Peyer's patch (tissue), 4 donors: Measurements from ENCODE around the gene CCL16.

ENCODE experiments used
- CTCF ChIP-seq, 6 experiments: fragments of 450-650 bp in 4 of 6; fragments of 200-600 bp in 2 of 6; sonication (generic) in 1 of 6; IDR thresholded peaks; one replicate each; pipeline ENCODE4 v1.5.1; 2017 to 2019; ENCODE audit warnings: antibody characterized with exemption in 6 of 6, mild to moderate bottlenecking in 3 of 6, moderate library complexity in 1 of 6
- POLR2A ChIP-seq, 2 donors: fragments of 450-650 bp; IDR thresholded peaks; one replicate each; pipeline ENCODE4 v1.5.1; 2017; ENCODE audit warnings: antibody characterized with exemption in 2 of 2, mild to moderate bottlenecking in 2 of 2, moderate library complexity in 2 of 2

DNA sequence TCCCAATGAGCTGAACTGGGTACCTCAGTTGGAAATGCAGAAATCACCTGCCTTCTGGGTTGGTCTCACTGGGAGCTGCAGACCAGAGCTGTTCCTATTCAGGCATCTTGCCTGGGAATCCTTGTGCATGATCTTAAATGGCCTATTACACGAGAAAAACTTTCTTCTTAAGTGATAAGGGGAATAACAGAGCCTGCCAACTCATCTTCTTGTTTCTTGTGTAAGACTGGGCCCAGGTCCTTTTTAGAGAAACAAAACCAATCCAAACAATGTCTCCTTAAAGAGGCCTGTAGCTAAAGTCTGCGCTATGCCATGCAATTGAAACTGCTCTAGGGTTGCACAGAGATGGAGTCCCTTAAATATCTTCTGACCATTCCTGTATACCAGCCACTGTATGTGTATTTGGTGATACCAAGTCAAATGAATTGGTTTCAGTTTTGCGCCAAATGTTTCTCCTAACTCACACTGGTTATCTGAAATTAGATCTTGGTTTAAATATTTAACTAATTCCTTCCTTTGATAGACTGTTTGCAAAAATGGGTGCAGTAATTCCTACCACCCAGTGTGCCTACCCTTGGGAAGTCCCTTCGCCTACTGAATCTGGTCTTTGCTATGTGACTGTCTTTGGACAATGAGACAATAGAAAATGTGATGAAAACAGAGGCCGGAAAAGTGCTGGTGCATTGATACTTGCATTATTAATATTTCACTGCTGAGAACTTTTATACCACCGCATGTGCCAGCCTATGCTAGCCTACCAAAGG, 43.0 kb upstream of the CCL16 start:
- no peak for TF ChIP-seq POLR2A (IDR thresholded peaks at IDR 0.05)
- TF ChIP-seq CTCF (IDR thresholded peaks at IDR 0.05): no peak
